Measurements from ENCODE around the gene TMEM63C.

Gene TMEM63C

GRCh38 chr14:77303417-77304156 lies 122.0 kb downstream of the TMEM63C start (continued):
- TF ChIP-seq ZNF354C (tag by site-specific recombination; IDR thresholded peaks at IDR 0.05; ENCODE audit: borderline replicate concordance, low read depth) (no peak), ZNF830 (tag by site-specific recombination; IDR thresholded peaks at IDR 0.05; ENCODE audit: low read depth) (no peak), ZFP41 (tag by site-specific recombination; IDR thresholded peaks at IDR 0.05; ENCODE audit: borderline replicate concordance) (no peak), ZNF529 (tag by site-specific recombination; IDR thresholded peaks at IDR 0.05; ENCODE audit: insufficient replicate concordance) (no peak), ZFP69B (tag by site-specific recombination; IDR thresholded peaks at IDR 0.05) (peak; percentile 82), ZNF138 (tag by site-specific recombination; IDR thresholded peaks at IDR 0.05; ENCODE audit: borderline replicate concordance) (no peak), ZNF623 (tag by site-specific recombination; IDR thresholded peaks at IDR 0.05) (no peak), ZNF544 (tag by site-specific recombination; IDR thresholded peaks at IDR 0.05) (no peak), ZNF626 (tag by site-specific recombination; IDR thresholded peaks at IDR 0.05) (no peak), BCL6B (tag by site-specific recombination; IDR thresholded peaks at IDR 0.05) (no peak), ZXDB (tag by site-specific recombination; IDR thresholded peaks at IDR 0.05) (peak; percentile 51; the same call in 1 of the 2 replicates), ZNF157 (tag by site-specific recombination; IDR thresholded peaks at IDR 0.05) (no peak), ZNF513 (tag by site-specific recombination; IDR thresholded peaks at IDR 0.05) (no peak), ZNF121 (tag by site-specific recombination; IDR thresholded peaks at IDR 0.05) (no peak), ZIC2 (tag by site-specific recombination; IDR thresholded peaks at IDR 0.05) (no peak), SP7 (tag by site-specific recombination; IDR thresholded peaks at IDR 0.05) (peak; percentile 81), ZNF146 (tag by site-specific recombination; IDR thresholded peaks at IDR 0.05) (no peak), BCL11B (tag by site-specific recombination; IDR thresholded peaks at IDR 0.05; ENCODE audit: low read depth) (no peak), ZNF785 (tag by site-specific recombination; IDR thresholded peaks at IDR 0.05) (no peak), ZNF426 (tag by site-specific recombination; IDR thresholded peaks at IDR 0.05) (no peak), ZNF777 (tag by site-specific recombination; IDR thresholded peaks at IDR 0.05; ENCODE audit: borderline replicate concordance) (no peak), ZBTB17 (tag by site-specific recombination; IDR thresholded peaks at IDR 0.05) (peak; percentile 75), ZNF76 (tag by site-specific recombination; IDR thresholded peaks at IDR 0.05; ENCODE audit: borderline replicate concordance, low read depth) (no peak), ZNF274 (IDR thresholded peaks at IDR 0.05; ENCODE audit: low read length) (no peak), ZNF274 (tag by site-specific recombination; IDR thresholded peaks at IDR 0.05; ENCODE audit: borderline replicate concordance) (no peak), ZFHX2 (tag by site-specific recombination; conservative IDR thresholded peaks at IDR 0.05) (no peak), ZNF555 (tag by site-specific recombination; conservative IDR thresholded peaks at IDR 0.05) (no peak), SETDB1 (IDR thresholded peaks at IDR 0.05; ENCODE audit: insufficient read length, low read length) (no peak), KLF10 (tag by site-specific recombination; IDR thresholded peaks at IDR 0.05) (peak; percentile 41; the same call in 1 of the 2 replicates), ZBTB21 (tag by site-specific recombination; IDR thresholded peaks at IDR 0.05) (peak; percentile 41; the same call in 1 of the 2 replicates), ZFP3 (tag by site-specific recombination; IDR thresholded peaks at IDR 0.05; ENCODE audit: low read depth) (no peak), KLF8 (tag by site-specific recombination; IDR thresholded peaks at IDR 0.05) (peak; percentile 70), ZNF510 (tag by site-specific recombination; IDR thresholded peaks at IDR 0.05; ENCODE audit: insufficient replicate concordance) (no peak), GLIS1 (tag by site-specific recombination; IDR thresholded peaks at IDR 0.05) (no peak), ZNF776 (tag by site-specific recombination; IDR thresholded peaks at IDR 0.05; ENCODE audit: borderline replicate concordance) (no peak), WT1 (tag by site-specific recombination; IDR thresholded peaks at IDR 0.05) (peak; percentile 66; the same call in 1 of the 2 replicates), ZBTB20 (tag by site-specific recombination; IDR thresholded peaks at IDR 0.05) (no peak), ZNF184 (tag by site-specific recombination; IDR thresholded peaks at IDR 0.05) (0 out of 2 replicates have a peak, but pooled peaks have one; percentile 64)
- TF ChIP-seq, protein P1, sequence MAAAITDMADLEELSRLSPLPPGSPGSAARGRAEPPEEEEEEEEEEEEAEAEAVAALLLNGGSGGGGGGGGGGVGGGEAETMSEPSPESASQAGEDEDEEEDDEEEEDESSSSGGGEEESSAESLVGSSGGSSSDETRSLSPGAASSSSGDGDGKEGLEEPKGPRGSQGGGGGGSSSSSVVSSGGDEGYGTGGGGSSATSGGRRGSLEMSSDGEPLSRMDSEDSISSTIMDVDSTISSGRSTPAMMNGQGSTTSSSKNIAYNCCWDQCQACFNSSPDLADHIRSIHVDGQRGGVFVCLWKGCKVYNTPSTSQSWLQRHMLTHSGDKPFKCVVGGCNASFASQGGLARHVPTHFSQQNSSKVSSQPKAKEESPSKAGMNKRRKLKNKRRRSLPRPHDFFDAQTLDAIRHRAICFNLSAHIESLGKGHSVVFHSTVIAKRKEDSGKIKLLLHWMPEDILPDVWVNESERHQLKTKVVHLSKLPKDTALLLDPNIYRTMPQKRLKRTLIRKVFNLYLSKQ (tag by site-specific recombination; IDR thresholded peaks at IDR 0.05; ENCODE audit: borderline replicate concordance) = no peak
